ENCODE measurements around the gene ANKRD50.

- TF ChIP-seq SP1 (IDR thresholded peaks at IDR 0.05) (no peak), LEF1 (IDR thresholded peaks at IDR 0.05; ENCODE audit: borderline replicate concordance) (no peak), BHLHE40 (IDR thresholded peaks at IDR 0.05; ENCODE audit: borderline replicate concordance) (no peak)
Measured at GRCh38 chr4:124647599-124647998, 64.9 kb downstream of the ANKRD50 start.

Measured in HEK293T (cell line).